HG03175 (cell line): ENCODE results near the gene RNF4.
"Not testable (repeated sequence)": the region's sequence is repeated elsewhere in the genome, so short reads cannot be mapped to it uniquely, and the experiment has no call there.

Experiments used
- ATAC-seq: cut with Tn5 transposase; IDR thresholded peaks from one replicate; pipeline ENCODE4 v1.9.1; 2021; ENCODE audit warnings: mild to moderate bottlenecking, moderate library complexity; ENCODE audit not compliant: unreplicated experiment

RNF4 gene

DNA sequence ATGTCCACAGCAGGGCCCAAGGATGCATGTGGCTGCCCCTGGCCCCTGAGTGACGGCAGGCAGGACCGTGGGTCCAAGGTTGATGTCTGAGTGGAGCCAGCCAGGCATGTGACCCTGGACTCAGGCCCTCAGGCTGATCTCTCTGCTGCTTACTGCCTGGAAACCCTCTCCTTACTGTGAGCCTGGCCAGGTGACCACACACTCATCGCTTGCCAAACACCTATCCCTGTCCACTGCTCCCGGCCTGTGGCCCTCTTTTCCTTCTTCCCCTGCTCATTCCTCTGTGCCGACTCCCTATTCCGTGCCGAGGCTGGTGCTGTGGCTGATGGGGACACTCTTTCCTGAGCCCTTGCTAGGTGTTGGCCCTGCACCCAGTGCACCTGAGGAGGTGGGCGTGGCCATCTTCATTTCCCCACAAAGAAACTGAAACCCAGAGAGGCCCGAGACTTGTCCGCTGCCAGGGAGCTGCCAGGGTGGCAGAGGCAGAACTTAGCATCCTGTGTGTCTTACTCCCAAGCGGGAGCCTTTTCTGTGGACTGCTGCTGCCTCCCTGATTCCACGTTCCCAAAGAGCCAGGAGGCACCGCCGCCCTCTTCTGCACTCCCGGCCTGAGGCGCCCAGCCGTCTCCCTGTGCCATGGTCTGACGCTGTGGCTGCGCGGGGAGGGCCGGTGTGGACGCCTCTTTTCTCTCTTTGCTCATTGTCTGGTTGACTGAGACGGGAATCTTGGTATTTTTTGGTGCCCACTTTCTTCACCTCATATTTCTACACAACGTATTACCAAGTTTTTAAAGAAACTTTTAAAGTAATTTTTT is 11.2 kb upstream of the RNF4 start:
- no peak for ATAC-seq

DNA sequence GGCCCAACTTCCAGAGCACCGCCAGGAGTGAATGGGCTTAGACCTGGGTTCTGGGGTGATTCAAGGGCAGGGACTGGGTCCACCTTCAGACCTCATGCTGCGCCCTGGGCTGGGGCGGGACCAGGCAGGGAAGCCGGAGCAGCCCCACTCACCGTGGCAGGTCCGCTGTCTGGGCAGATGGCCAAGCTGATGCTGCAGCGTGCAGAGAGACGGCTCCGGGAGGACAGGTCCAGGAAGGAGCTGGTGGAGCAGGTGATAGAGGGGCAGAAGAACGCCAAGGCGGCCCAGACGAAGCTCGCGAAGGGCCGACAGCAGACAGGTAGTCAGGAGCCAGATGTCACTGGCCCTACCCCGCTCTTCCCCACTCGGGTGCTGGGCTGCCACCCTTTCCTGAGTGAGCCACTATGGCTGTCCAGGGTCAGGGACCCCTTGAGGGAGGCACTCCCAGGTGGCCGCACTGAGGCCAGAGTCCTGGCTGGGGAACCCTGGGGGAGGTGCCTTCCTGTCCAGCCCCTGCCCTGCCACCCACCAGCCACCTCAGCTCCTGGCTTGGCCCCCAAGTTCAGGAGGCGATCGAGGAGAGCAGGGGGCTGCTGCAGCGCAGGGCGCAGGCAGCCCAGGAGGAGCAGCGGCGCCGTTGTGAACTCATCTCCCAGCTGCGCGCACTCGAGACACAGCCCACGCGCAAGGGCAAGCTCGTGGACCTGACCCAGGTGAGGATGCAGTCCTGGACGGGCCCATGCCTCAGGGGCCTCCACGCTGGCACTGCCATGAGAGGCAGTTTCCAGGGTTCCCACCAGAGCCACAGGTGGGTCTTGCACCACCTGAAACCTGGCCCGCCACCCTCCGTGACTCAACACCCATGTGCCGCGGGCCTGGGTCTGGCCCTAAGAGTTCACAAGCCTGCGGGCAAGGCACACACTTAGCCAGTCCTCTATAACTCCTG is 10.1 kb upstream of the RNF4 start:
- no peak for ATAC-seq

DNA sequence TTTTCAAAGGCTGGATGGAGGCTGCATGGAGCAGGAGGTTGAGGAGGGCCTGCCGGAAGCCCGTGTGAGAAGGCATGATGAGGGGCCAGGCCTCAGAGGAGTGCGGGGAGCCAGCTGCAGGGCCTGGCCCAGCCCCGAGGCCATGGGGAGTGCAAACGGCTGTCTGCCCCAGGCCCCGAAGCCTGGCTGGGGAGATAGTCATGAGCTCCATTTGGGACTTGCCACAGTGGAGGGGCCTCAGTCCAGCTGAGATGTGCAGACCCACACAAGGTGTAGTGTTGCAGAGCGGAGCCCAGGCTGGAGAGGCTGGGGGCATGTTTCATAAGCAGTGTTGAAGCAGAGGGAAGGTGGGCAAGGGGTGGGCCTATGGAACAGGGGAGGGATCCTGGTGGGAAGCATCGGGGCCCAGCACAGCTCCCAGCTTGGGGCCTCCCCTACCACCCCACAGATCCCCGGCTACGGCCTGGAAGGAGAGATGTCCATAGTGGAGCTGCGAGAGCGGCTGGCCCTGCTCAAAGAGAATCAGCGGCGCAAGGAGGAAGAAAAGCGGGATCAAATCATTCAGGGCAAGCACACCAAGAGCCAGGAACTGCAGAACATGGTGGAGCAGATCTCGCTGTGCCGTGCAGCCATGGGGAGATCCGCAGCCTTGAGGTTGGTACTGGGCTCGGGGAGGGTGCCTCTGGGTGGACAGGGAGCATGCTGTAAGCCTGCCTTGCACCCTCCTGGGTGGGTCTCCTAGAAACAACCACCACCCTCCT is 9.1 kb upstream of the RNF4 start:
- ATAC-seq: no peak

DNA sequence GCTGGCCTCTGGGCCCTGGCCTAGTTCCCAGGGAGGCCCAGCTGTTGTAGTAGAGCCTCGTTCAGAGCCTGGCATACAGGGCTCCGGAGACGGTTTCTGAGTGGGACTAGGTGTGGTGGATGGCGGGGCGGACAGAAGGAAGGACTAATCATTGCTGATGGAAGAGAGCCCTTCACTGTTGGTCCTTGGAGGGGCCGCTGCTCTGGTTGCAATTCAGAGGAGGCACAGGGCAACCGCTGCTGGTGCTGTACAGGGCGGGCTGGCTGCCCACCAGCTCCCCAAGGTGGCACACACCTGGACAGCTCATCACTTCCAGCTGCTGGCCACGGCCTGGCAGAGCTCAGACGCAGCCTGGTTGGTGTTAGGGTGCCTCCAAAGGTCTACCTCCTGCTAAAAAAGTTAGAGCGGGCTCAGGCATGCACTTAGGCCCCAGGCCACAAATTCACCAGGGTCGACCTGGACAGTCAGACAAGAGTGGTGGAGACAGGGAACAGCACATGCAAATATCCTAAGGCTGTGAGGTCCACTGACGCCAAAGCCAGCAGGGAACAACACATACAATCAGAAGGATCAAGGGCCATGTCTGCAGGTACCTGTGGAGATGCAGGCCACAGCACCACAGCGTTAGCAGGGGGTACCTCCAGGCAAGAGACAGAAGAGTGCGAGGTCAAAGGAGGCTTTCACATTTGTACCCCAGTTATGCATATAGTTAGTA is 7.5 kb upstream of the RNF4 start:
- no peak for ATAC-seq

DNA sequence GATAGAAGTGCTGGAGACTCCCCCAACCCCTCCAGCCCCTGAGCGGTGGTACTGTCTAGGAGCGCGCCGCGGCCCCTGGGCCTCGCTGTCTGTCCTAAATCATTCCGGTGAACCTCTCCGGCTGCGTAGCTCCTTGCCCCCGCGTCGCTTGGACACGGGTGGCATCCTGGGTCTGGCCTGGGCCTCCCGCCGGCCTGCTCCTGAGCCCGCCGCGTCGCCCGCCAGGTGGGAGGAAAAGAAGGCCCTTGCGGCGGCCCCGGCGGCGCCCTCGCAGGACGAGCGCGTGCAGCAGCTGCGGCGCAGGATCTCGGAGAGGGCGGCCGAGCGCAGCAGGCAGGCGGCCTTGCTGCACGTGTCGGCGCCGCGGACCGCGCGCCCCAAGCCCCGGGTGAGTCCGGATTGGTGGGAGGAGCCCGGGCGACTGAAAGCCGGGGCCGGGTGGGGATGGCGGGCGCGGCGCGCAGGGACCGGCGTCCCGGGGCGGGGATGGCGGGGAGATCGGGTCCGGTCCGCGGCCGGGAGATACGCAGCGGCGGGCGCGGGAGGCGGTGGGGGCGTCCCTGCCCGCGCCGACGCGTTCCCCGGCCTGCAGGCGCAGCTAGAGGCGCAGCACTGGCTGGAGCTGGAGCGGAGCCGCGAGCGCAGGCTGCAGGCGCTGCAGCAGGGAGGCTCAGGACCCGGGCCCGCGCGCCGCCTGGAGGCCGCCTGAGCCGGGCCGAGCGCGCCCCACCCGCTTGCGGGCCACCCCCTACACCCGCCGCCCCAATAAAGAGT is 6.5 kb upstream of the RNF4 start:
- ATAC-seq: peak; percentile 84

DNA sequence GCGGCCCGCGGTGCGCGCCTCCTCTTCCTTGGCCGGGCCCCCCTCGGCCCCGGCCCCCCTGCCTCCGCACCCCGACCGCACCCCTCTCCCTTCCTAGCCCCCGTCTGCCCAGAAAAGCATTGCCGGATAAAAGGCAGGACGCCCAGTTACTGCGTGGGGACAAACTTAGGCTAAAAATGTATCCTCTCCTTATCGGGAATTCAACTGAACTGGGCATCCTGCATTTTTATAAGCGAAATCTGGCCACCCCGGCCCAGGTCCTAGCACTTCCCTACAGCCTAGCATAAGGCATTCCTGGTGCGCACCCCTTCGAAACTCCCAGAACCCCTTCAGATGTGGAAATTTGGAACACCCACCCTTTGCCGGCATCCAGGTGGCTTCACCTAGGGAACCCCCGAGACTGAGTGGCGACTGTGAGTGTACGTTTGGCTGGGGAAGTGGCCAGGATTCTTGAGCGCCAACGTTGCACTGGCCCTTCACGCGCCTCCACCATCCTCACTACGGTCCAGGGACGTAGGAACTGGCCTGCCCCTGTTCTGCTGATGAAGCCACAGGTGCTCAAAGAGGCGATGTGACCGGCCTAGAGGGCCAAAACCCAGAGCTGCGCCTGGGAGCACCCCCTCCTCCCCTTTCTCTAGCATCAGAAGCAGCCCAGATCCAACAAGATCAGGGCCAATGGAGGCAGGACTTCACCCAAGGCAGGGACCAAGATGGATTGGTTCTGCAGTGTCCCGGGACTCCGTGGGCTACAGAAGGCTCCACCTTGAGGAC is 5.7 kb upstream of the RNF4 start:
- ATAC-seq: no peak

DNA sequence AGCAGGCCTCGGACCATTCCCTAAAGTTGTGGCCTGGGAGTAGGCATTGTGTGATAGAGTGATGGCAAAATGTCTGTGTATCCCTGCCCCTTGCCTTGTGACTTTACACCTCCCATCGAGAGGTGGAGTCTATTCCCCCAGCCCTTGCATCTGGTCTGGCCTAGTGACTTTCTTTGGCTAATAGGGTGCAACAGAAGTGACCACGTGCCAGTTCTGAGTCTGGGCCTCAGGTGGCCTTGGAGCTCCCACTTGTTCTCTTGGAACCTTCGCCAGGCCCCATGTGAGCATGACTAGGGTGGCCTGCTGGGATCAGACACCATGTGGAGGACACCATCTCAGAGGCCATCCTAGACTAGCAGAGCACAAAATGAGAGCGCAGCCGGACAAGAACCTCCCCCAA is 3.9 kb upstream of the RNF4 start:
- no peak for ATAC-seq

DNA sequence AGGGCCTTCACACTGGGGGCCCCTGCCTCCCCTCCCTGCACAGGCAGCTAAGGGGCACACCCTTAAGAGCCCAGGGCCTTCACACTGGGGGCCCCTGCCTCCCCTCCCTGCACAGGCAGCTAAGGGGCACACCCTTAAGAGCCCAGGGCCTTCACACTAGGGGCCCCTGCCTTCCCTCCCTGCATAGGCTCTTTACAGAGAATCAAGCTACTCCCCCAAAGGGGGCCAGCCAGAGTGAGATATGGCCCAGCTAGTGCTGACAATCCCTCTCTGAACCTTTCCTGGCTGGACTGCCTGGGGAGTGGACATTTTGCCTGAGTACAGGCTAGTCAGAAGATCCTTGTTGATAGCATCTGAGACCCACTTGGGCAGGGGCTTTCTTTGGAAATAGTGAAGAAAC is 3.4 kb upstream of the RNF4 start:
- not testable (repeated sequence) for ATAC-seq

DNA sequence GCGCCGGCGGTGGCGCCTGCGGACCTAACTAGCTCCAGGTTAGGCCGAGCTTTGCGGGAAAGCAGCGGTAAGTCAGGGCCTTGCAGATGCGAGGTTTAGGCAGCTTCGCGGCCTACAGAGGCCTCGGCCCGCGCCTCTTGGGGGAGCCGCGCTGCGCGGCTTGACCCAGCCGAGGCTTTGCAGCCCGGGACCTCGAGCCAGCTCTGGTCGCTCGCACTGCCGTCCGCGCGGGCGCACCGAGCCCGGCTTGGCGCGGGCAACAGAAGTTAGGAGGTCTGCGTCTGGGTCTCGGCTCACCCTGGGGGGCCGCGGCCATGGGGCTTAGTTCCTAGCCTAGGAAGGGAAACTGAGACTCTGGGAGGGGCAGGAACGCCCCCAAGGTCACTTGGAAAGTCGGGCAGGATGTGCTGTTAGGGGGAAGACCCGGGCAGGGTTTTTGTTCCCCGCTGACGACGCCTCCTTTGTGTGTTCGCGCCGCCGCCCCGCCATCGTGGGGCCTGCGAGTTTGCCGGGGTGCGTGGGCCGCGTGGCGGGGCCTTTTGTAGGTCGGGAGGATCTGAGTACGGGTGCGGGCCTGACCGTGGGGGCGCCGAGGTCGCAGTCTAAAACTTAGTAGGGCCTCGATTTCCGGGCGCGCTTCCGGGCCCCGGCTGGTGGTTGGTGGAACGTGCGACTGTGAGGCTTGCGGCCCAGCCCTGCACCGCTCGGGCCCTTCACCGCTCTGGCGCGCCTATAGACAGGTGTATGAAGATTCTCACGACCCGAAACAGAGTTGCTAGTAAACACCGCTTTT is 482 bp downstream of the RNF4 start:
- peak; percentile 54 for ATAC-seq

DNA sequence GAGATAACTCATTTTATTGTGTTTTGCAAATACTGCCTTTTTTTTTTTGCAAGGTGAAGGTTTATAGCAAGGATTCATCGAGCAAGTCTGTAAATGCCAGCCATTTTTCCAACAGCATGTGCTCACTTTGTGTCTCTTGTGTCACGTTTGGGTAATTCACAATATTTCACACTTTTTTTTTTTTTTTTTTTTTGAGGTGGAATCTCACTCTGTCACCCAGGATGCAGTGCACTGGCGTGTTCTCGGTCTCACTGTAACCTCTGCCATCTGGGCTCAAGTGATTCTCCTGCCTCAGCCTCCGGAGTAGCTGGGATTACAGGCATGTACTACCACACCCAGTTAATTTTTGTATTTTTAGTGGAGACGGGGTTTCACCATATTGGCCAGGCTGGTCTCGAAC is 1.9 kb downstream of the RNF4 start:
- no peak for ATAC-seq

DNA sequence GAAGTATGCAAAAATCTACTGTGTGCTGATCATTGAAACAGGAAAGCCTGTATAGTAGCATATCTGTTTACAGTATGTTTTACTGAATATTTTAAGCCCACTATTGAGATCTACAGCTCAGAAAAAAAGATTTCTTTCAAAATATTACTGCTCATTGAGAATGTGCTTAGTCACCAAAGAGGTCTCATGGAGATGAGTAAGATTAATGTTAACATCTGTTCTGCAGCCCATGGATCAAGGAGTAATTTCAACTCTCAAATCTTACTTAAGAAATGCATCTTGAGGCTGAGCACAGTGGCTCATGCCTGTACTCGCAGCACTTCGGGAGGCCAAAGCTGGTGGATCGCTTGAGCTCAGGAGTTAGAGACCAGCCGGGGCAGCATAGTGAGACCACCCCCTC is 3.3 kb downstream of the RNF4 start:
- no peak for ATAC-seq

DNA sequence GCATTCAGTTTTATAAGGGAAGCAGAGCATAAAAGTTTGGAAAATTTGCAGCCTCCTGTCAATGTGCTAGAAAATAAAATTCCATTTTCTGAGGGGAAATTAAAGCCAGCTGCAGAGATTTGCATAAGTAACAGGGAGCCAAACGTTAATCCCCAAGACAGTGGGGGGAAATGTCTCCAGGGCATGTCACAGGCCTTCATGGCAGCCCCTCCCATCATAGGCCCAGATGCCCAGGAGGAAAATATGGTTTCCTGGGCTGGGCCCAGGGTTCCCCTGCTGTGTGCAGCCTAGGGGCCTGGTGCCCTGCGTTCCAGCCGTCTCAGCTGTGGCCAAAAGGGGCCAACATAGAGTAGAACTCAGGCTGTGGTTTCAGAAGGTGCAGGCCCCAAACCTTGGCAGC is 9.3 kb downstream of the RNF4 start:
- no peak for ATAC-seq

DNA sequence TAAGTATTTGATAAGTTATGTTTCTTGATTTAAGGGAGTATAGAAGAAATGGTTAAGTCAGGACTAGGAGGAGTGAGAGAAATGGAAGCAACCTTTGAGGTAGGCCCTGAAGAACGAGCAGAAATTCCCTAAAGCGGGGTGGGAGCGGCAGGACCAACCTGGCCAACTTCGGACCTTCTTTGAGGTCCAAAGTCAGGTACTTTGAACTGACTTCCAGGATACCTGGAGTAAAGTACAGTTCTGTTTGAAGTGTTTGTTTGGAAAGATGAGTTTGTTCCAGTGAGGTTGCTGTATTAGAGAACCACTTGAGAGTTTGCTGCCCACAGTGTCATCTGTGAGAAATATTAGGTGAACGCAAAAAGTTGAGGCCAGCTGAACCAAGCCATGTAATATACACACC is 11.7 kb downstream of the RNF4 start:
- no peak for ATAC-seq

DNA sequence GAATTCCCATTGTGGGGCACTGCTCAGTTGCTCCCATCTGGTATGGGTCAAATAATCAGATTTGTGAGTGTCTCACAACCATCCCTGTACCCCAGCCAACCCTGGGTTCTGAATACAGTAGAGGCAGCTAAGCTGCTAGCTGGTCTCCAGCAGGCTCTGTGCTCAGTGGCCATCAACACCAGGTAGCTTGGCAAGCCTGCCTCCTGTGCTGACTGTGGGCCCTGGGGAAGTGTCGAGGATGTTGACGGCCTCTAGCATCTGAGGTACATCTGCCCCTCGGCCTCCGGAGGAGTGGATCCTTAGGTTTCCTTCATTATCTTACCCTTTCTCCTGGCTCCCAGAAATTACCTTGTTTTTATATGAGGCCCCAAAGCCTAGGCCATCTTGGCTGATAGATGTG is 13.3 kb downstream of the RNF4 start:
- no peak for ATAC-seq

DNA sequence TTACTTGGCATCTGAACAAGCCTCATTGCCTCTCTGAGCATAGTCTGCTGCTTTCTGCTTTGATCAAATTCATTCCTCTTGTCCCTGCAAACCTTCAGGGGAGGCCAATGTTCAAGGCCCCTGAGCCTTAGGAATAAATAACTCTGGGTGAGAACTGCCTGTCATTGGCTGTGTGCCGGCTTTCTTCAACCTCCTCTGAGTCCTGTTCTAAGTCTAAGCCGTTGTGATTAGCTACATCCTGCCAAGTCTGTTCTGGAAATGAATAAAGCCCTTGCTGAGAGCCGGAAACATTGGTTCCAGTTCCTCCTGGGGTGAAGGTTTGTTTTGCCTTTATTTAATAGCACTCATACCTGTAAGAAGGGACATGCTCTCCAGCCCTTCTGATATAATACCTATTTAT is 13.8 kb downstream of the RNF4 start:
- peak; percentile 66 for ATAC-seq

DNA sequence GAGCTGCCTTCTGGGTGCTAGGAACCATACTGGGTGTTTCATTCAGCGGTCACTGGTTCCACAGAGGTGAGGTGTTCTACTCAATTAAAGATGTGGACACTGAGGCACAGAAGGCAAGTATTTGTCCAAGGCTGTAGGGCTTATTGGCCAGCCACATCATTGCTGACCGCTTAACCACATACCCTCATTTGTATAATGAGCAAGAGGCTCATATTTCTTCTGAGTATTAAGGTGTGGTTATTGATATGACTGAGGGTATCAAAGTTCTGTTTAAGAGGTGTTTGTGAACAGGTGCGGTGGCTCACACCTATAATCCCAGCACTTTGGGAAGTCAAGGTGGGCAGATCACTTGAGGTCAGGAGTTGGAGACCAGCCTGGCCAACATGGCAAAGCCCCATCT is 14.3 kb downstream of the RNF4 start:
- no peak for ATAC-seq

DNA sequence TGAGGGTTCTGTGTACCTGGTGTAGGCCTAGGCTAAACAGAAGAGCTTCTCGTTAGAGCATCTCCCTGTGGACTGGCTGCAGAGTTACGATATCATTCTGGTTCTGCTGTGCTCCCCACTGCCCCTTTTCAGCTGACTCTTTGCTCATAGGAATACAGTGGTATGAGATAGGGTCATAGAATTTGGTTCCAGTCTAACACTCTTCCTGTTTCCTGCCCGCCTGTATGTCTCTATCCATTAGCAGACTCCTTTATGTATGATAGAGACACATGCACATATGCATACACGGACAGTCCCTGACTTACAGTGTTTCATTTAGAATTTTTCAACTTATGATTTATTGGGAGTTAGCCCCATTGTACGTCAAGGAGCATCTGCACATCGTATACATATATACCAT is 15.3 kb downstream of the RNF4 start:
- ATAC-seq: no peak

DNA sequence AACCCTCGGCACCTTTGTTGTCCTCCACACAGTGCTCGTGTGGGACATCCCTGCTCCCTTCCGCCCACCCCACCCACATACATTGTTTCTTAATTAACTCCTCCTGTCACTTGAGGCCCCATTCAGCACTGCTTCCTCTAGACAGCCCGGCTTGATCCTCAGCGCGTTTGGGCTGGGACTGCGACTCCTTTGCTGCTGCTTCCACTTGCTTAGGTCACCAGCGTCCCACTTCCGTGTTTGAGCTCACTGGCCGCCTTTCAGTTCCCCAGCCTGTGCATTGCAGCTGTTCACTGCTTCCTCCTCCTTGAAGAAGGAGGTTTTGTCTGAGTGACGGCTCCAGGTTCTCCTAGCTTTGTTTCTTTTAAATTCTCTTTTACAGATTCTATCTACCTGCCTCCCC is 16.1 kb downstream of the RNF4 start:
- ATAC-seq: peak; percentile 68
